Panc1 (cell line): Measurements from ENCODE around the gene GRIA3.

Source experiments
- CTCF ChIP-seq: fragments of 450-650 bp; IDR thresholded peaks from 2 replicates; pipeline ENCODE4 v1.5.1; 2017; ENCODE audit warnings: mild to moderate bottlenecking
- POLR2AphosphoS5 ChIP-seq: IDR thresholded peaks from 2 replicates; pipeline ENCODE4 v1.6.1; 2012; ENCODE audit warnings: mild to moderate bottlenecking, low read depth, low read length, moderate library complexity
- REST ChIP-seq, 2 experiments: IDR thresholded peaks; 2 replicates each; pipeline ENCODE4 v1.6.1; 2011 to 2012; ENCODE audit warnings: low read depth in 2 of 2, control low read depth in 1 of 2, low read length in 1 of 2, mild to moderate bottlenecking in 1 of 2, moderate library complexity in 1 of 2; ENCODE audit not compliant: insufficient read depth in 1 of 2

- no peak for TF ChIP-seq REST (IDR thresholded peaks at IDR 0.05; ENCODE audit: insufficient read depth in 1 of 2, low read depth in 2 of 2, low read length in 1 of 2)
- TF ChIP-seq CTCF = no peak
- no peak for TF ChIP-seq POLR2AphosphoS5
These were observed 126.0 kb downstream of the GRIA3 start for GRCh38 chrX:123310112-123310511.
